ENCODE data around the gene BCKDHA.
"Not testable (repeated sequence)": the region's sequence is repeated elsewhere in the genome, so short reads cannot be mapped to it uniquely, and the experiment has no call there.

Gene BCKDHA

GRCh38 chr19:41405776-41406175 lies 8.2 kb downstream of the BCKDHA start:
- DNase-seq (ENCODE audit: low read depth) = no peak

GRCh38 chr19:41407271-41407670 lies 9.7 kb downstream of the BCKDHA start:
- DNase-seq (ENCODE audit: low read depth) = no peak

- no peak for DNase-seq (ENCODE audit: low read depth)
Measured at GRCh38 chr19:41408256-41408655, 10.6 kb downstream of the BCKDHA start.

GRCh38 chr19:41408846-41409245 lies 11.2 kb downstream of the BCKDHA start:
- DNase-seq (ENCODE audit: low read depth) = not testable (repeated sequence)

- DNase-seq (ENCODE audit: low read depth) = no peak
Measured at GRCh38 chr19:41409288-41409687, 11.7 kb downstream of the BCKDHA start.

GRCh38 chr19:41410336-41411054 lies 12.9 kb downstream of the BCKDHA start:
- DNase-seq (ENCODE audit: low read depth) = no peak

- DNase-seq (ENCODE audit: low read depth) = no peak
Measured at GRCh38 chr19:41411100-41411967, 13.7 kb downstream of the BCKDHA start.

GRCh38 chr19:41411968-41412265 lies 14.3 kb downstream of the BCKDHA start:
- DNase-seq (ENCODE audit: low read depth) = no peak

- no peak for DNase-seq (ENCODE audit: low read depth)
Measured at GRCh38 chr19:41412953-41413352, 15.3 kb downstream of the BCKDHA start.

GRCh38 chr19:41413947-41414346 lies 16.3 kb downstream of the BCKDHA start:
- DNase-seq (ENCODE audit: low read depth) = no peak

- DNase-seq (ENCODE audit: low read depth) = no peak
Measured at GRCh38 chr19:41414461-41414860, 16.8 kb downstream of the BCKDHA start.

GRCh38 chr19:41415154-41415571 lies 17.5 kb downstream of the BCKDHA start:
- DNase-seq (ENCODE audit: low read depth) = no peak

- no peak for DNase-seq (ENCODE audit: low read depth)
Measured at GRCh38 chr19:41416194-41416674, 18.6 kb downstream of the BCKDHA start.

GRCh38 chr19:41420101-41420880 lies 22.7 kb downstream of the BCKDHA start:
- no peak for DNase-seq (ENCODE audit: low read depth)

- no peak for DNase-seq (ENCODE audit: low read depth)
Measured at GRCh38 chr19:41421314-41421713, 23.7 kb downstream of the BCKDHA start.

GRCh38 chr19:41421973-41422372 lies 24.4 kb downstream of the BCKDHA start:
- no peak for DNase-seq (ENCODE audit: low read depth)

GRCh38 chr19:41422456-41422855 lies 24.8 kb downstream of the BCKDHA start:
- DNase-seq (ENCODE audit: low read depth) = no peak

- DNase-seq (ENCODE audit: low read depth) = no peak
Measured at GRCh38 chr19:41422955-41423354, 25.3 kb downstream of the BCKDHA start.

- no peak for DNase-seq (ENCODE audit: low read depth)
Measured at GRCh38 chr19:41424335-41425173, 26.9 kb downstream of the BCKDHA start.

GRCh38 chr19:41425174-41426115 lies 27.8 kb downstream of the BCKDHA start:
- no peak for DNase-seq (ENCODE audit: low read depth)
